OCI-LY1 (cell line): ENCODE results near the gene NOP16.

Source experiments
- EZH2 ChIP-seq: fragments of 200-600 bp; sonication (generic), shearing (Covaris generic); IDR thresholded peaks from 2 replicates; pipeline ENCODE4 v1.8.0; 2017; ENCODE audit warnings: borderline replicate concordance, mixed run types, mild to moderate bottlenecking, antibody characterized with exemption, low read length, moderate library complexity, mixed read lengths
- TF ChIP-seq, protein P1 (sequence below): fragments of 200-600 bp; sonication (generic), shearing (Covaris generic); IDR thresholded peaks from 2 replicates; pipeline ENCODE4 v1.5.1; 2017; ENCODE audit warnings: mild to moderate bottlenecking, antibody characterized with exemption, low read length, moderate library complexity, mixed read lengths

DNA sequence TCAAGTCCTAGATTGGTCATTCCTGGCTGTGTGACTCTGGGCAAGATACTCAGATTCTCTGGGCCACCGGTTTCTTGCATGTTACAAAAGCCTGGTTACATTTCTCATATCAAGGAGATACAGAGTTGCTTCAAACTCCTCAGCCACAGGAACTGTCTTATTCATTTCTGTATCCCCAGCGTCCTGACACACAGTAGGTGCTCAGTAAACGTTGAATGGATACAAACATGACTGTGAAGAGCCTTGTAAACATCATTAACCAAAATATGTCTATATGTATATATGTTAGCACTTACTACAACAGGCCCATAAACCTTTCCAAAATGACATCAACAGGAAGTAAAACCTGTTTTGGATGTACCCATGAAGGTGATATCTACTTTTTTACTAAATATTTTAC lies 26.3 kb upstream of the NOP16 start:
- TF ChIP-seq, protein P1, sequence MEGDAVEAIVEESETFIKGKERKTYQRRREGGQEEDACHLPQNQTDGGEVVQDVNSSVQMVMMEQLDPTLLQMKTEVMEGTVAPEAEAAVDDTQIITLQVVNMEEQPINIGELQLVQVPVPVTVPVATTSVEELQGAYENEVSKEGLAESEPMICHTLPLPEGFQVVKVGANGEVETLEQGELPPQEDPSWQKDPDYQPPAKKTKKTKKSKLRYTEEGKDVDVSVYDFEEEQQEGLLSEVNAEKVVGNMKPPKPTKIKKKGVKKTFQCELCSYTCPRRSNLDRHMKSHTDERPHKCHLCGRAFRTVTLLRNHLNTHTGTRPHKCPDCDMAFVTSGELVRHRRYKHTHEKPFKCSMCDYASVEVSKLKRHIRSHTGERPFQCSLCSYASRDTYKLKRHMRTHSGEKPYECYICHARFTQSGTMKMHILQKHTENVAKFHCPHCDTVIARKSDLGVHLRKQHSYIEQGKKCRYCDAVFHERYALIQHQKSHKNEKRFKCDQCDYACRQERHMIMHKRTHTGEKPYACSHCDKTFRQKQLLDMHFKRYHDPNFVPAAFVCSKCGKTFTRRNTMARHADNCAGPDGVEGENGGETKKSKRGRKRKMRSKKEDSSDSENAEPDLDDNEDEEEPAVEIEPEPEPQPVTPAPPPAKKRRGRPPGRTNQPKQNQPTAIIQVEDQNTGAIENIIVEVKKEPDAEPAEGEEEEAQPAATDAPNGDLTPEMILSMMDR, result no peak
- TF ChIP-seq EZH2, result no peak
